CD4-positive, alpha-beta T cell treated with Interleukin-1 beta for 1 hour (primary cell): ENCODE data around the gene PCK1.

Experiments
- DNase-seq, 2 donors: peaks; one replicate each; pipeline ENCODE4 v3.0.0-alpha.2; 2020 to 2022

Gene PCK1

GRCh38 chr20:57561356-57562279 is 708 bp downstream of the PCK1 start:
- no peak for DNase-seq

- DNase-seq: no peak
These were observed 1.9 kb downstream of the PCK1 start for GRCh38 chr20:57562541-57563465.

- no peak for DNase-seq
These were observed 2.6 kb downstream of the PCK1 start for GRCh38 chr20:57563522-57563921.

GRCh38 chr20:57564180-57564802 is 3.4 kb downstream of the PCK1 start:
- no peak for DNase-seq

- DNase-seq: no peak
These were observed 4.2 kb downstream of the PCK1 start for GRCh38 chr20:57564951-57565642.

- no peak for DNase-seq
These were observed 5.5 kb downstream of the PCK1 start for GRCh38 chr20:57566399-57566798.

GRCh38 chr20:57566803-57567459 is 6.0 kb downstream of the PCK1 start:
- no peak for DNase-seq

GRCh38 chr20:57567471-57568079 is 6.7 kb downstream of the PCK1 start:
- DNase-seq: no peak

GRCh38 chr20:57568088-57568896 is 7.4 kb downstream of the PCK1 start:
- DNase-seq: no peak

GRCh38 chr20:57568960-57569359 is 8.1 kb downstream of the PCK1 start:
- no peak for DNase-seq

- DNase-seq: no peak
These were observed 9.4 kb downstream of the PCK1 start for GRCh38 chr20:57570145-57570850.

- DNase-seq: no peak
These were observed 10.0 kb downstream of the PCK1 start for GRCh38 chr20:57570920-57571319.

- no peak for DNase-seq
These were observed 11.0 kb downstream of the PCK1 start for GRCh38 chr20:57571782-57572416.

GRCh38 chr20:57573242-57573641 is 12.3 kb downstream of the PCK1 start:
- no peak for DNase-seq

GRCh38 chr20:57573894-57574293 is 13.0 kb downstream of the PCK1 start:
- no peak for DNase-seq

GRCh38 chr20:57574954-57575353 is 14.0 kb downstream of the PCK1 start:
- no peak for DNase-seq

- DNase-seq: no peak
These were observed 15.1 kb downstream of the PCK1 start for GRCh38 chr20:57576002-57576401.

- no peak for DNase-seq
These were observed 16.0 kb downstream of the PCK1 start for GRCh38 chr20:57576617-57577550.
